PFSK-1 (cell line): ENCODE data around the gene LONP2.

ENCODE experiments used
- POLR2AphosphoS5 ChIP-seq: IDR thresholded peaks from 2 replicates; pipeline ENCODE4 v1.6.1; 2012; ENCODE audit warnings: low read depth, mild to moderate bottlenecking, control low read depth, low read length, moderate library complexity
- SIN3A ChIP-seq: IDR thresholded peaks from 2 replicates; pipeline ENCODE4 v1.6.1; 2012; ENCODE audit warnings: mild to moderate bottlenecking, low read length, moderate library complexity, borderline replicate concordance; ENCODE audit not compliant: insufficient read depth
- TAF1 ChIP-seq: IDR thresholded peaks from 2 replicates; pipeline ENCODE4 v1.6.1; 2012; ENCODE audit warnings: low read length, control low read depth, borderline replicate concordance; ENCODE audit not compliant: insufficient read depth

DNA sequence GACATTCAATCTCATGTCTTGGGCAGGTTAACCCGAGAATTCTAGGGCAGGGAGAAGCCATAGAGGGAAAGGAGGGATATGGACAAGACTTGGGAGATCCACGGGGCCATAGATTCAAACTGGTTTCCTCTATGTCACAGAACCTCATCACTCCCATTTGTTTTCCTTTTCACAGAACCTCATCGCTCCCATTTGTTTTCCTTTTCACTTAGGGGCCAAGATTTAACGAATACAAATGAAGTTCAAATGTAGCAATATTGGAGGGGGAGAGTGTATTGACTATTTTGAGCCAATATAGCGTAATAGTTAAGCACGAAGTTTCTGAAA is 39.3 kb upstream of the LONP2 start:
- no peak for TF ChIP-seq TAF1
- TF ChIP-seq POLR2AphosphoS5, result no peak
- no peak for TF ChIP-seq SIN3A
